ENCODE measurements around the gene ANKRD9. TPM values are rescaled to one million over a fixed set of nuclear protein-coding genes. Genes with fewer than 3 reads are reported as not detected.

ANKRD9 gene
- total RNA-seq, 6 donors from 2014 or later, result 21.0 to 99.9 (median 47.6) TPM

DNA sequence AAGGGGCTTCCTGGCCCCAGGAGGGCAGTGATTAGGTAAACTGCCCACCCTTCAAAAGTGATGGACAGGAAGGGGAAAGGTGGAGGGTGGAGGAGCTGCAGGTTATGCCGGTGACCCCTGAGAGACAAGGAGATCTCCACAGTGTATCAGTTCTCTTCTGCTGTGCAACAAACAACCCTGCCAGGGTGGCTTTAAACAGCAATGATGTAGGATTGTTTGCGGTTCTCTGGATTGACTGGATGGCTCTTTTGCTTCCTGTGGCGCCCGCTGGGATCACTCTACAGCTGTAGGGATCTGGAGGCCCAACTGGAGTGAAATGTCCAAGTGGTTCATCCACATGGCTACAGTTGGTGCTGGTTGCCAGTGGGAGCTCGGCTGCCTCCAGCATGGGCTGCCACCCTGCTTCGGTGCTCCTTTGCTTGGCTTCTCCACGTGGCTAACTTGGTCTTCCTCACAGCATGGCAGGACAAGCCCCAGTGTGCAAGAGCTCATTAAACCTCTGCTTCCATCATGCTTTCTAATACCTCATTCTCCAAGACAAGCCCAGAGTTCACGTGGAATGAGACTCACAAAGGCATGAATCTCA, 8.6 kb upstream of the ANKRD9 start:
- no peak for DNase-seq
- no peak overlapping the region for H3K27ac ChIP-seq
- H3K36me3 ChIP-seq, result no peaks in the 10 kb centered on the region
- H3K9me3 ChIP-seq, result no peaks in the 10 kb centered on the region
- H3K27me3 ChIP-seq, result no peaks in the 10 kb centered on the region
- ATAC-seq (ENCODE audit: low FRiP score in 2 of 2), result no peak
- TF ChIP-seq, protein P1, sequence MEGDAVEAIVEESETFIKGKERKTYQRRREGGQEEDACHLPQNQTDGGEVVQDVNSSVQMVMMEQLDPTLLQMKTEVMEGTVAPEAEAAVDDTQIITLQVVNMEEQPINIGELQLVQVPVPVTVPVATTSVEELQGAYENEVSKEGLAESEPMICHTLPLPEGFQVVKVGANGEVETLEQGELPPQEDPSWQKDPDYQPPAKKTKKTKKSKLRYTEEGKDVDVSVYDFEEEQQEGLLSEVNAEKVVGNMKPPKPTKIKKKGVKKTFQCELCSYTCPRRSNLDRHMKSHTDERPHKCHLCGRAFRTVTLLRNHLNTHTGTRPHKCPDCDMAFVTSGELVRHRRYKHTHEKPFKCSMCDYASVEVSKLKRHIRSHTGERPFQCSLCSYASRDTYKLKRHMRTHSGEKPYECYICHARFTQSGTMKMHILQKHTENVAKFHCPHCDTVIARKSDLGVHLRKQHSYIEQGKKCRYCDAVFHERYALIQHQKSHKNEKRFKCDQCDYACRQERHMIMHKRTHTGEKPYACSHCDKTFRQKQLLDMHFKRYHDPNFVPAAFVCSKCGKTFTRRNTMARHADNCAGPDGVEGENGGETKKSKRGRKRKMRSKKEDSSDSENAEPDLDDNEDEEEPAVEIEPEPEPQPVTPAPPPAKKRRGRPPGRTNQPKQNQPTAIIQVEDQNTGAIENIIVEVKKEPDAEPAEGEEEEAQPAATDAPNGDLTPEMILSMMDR (IDR thresholded peaks at IDR 0.05), result no peak
- TF ChIP-seq POLR2AphosphoS5 (IDR thresholded peaks at IDR 0.05) (no peak), POLR2A (IDR thresholded peaks at IDR 0.05) (no peak), EP300 (IDR thresholded peaks at IDR 0.05) (no peak)
- whole genome bisulfite sequencing, 2 donors, result 86 to 90% methylated on average over 6 to 8 of the region's 8 CpGs
- no peak overlapping the region for H3K4me3 ChIP-seq
- H3K4me1 ChIP-seq, result peaks cover 0 to 16% (median 10%) of the 10 kb centered on the region in 4 donors

DNA sequence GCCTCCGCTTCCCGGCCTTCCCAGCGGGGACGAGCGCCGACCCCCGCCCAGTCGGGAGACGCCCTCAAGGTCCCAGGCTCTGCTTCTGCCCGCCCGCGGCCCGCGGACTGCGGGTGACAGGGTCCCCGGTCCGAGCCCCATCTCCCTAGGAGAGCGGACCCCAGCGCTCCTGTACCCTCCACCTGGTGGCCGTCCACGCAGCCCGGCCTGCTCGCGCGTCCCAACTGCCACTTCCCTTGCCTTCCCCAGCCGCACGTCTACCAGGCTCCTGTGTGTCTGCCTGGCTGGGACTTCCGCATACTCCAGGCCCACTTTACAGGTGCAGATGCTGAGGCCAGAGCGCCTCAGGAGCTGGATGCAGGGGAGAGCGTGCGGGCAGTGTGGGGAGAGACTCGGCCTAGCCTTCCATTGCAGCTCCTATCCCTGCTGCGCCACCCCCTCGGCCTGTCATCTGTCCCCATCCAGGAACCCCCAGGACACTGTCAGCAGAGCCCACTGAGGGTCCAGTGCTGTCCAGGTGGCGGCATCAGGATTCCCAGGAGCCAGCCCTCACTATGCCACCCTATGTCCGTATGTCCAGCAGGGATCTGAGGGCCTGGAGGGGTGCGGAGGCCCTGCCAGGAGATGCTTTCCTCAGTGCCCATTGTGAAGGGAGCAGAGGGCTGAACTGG, 8.0 kb upstream of the ANKRD9 start:
- Histone ChIP-seq H3K4me1 (peaks cover 0 to 16% (median 10%) of the 10 kb centered on the region in 4 donors), H3K4me3 (peak overlapping the region; percentile 21 to 86 (median 76)), H3K9me3 (no peaks in the 10 kb centered on the region), H3K36me3 (no peaks in the 10 kb centered on the region), H3K27ac (peak overlapping the region; percentile 30 to 86 (median 40)), H3K27me3 (no peaks in the 10 kb centered on the region)
- 35 to 79% methylated on average over 12 to 15 of the region's 37 CpGs for WGBS, 2 donors
- TF ChIP-seq POLR2AphosphoS5 (IDR thresholded peaks at IDR 0.05), result no peak
- DNase-seq, result peak in 1 of 2 donors; percentile 87
- ATAC-seq (ENCODE audit: low FRiP score in 2 of 2), result peak; percentile 38 to 47

DNA sequence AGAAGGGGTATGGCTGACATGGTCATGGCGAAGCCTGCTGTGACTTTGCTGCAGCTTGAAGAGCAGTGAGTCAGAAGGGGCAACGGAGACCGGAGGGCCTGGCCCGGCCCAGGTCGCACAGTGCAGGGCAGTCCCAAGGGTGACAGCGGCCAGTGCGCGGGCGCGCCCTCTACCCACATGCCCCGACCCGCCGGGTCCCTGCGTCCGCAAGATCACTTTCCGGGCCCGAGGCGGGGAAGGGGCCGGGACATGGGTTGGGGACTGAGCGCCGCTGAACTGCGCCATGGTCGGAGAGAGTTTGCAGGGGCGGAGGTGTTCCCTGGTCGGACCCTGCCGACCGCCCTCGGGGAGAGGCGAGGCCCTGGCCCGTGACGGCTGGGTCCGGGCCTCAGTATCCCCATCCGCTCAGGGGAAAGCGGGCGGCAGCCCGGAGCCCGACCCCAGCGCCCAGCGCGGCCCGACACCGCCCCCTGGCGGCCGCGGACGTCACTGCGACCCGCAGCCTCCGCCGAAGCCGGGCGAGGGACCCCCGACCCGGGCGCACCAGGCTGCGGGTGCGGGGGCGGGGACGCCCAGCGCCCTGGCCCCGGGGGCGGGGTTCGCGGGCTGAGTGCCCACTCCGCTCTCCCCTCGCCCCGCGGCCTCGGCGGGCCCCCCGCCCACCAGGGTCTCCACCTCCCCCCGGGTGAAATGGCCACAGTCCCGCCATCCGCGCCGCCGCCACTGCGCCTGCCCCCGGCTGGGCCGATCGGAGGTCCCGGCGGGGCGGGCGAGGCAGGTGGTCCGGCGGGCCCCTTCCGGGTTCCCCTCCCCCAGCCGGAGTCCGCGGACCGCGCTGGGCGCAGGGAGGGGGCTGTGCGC, 7.2 kb upstream of the ANKRD9 start:
- DNase-seq (peak; percentile 65 to 96), ATAC-seq (ENCODE audit: low FRiP score in 2 of 2) (peak; percentile 76 to 95)
- peak overlapping the region; percentile 45 to 86 (median 76) for H3K4me3 ChIP-seq
- WGBS, 2 donors, result 1 to 9% methylated on average over 8 to 28 of the region's 95 CpGs
- peaks cover 0 to 16% (median 10%) of the 10 kb centered on the region in 4 donors for H3K4me1 ChIP-seq
- H3K27me3 ChIP-seq, result no peaks in the 10 kb centered on the region
- peak overlapping the region; percentile 30 to 86 (median 40) for H3K27ac ChIP-seq
- TF ChIP-seq POLR2A (IDR thresholded peaks at IDR 0.05) (no peak), EP300 (IDR thresholded peaks at IDR 0.05) (no peak), POLR2AphosphoS5 (IDR thresholded peaks at IDR 0.05) (no peak)
- TF ChIP-seq, protein P1 (IDR thresholded peaks at IDR 0.05), result peak; percentile 99 to 100 (median 99)
- H3K36me3 ChIP-seq, result no peaks in the 10 kb centered on the region
- no peaks in the 10 kb centered on the region for H3K9me3 ChIP-seq

DNA sequence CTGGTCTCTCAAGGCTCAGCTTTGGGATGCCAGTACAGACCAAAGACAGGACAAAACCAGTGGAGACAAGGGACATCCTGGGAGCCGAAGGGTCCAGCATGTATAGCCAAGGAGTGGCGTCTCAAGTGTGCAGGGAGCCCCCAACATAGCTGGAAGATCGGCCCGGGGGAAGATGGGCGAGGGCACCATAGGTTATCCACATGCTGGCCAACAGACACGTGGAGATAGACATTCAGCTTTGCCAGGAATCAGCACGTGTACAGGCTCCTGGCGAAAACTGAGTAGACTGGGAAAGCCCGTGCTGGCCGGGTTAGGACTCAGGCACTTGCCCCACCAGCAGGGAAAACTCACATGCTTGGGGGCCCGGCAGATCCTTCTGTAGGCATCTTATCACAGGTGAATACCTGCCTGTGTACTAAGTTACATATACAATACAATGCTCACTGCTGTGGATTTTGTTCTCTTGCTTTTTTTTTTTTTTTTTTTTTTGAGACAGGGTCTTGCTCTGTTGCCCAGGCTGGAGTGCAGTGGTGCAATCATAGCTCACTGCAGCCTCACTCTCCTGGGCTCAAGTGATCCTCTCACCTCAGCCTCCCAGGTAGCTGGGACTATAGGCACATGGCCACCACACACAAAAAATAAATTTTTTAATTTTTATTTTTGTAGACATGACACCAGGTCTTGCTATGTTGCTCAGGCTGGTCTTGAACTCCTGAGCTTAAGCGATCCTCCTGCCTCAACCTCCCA, 5.6 kb upstream of the ANKRD9 start:
- ATAC-seq (ENCODE audit: low FRiP score in 2 of 2) (no peak), DNase-seq (no peak)
- Histone ChIP-seq H3K36me3 (no peaks in the 10 kb centered on the region), H3K27me3 (no peaks in the 10 kb centered on the region), H3K9me3 (no peaks in the 10 kb centered on the region), H3K4me3 (no peak overlapping the region), H3K27ac (no peak overlapping the region), H3K4me1 (peaks cover 4 to 23% (median 19%) of the 10 kb centered on the region in 4 donors)
- 84 to 91% methylated on average over 12 of the region's 12 CpGs for WGBS, 2 donors
- TF ChIP-seq EP300 (IDR thresholded peaks at IDR 0.05) (no peak), POLR2A (IDR thresholded peaks at IDR 0.05) (no peak), POLR2AphosphoS5 (IDR thresholded peaks at IDR 0.05) (no peak)
- TF ChIP-seq, protein P1 (IDR thresholded peaks at IDR 0.05), result no peak

Measured in upper lobe of left lung (tissue), 6 donors.